Keratinocyte (primary cell): ENCODE results near the gene NR2C1. TPM values are rescaled to one million over a fixed set of nuclear protein-coding genes. Genes with fewer than 3 reads are reported as not detected.

Source experiments
- DNase-seq: peaks from one replicate; pipeline ENCODE4 v3.0.0-alpha.2; 2011; ENCODE audit warnings: low read depth, missing footprints, low spot score
- FAIRE-seq: peaks from 2 replicates; lab custom pipeline; 2011; peaks lifted over from hg19 to GRCh38; lab: Jason Lieb, UNC
- H2AFZ ChIP-seq: 2 replicates; pipeline ENCODE4 v1.6.0; 2012; ENCODE audit warnings: low read length, control low read depth, inconsistent platforms; ENCODE audit not compliant: control insufficient read depth
- H3K27ac ChIP-seq: 2 replicates; pipeline ENCODE4 v1.5.1; 2011; ENCODE audit warnings: low read length; ENCODE audit not compliant: control insufficient read depth, insufficient read depth
- H3K27me3 ChIP-seq: 3 replicates; pipeline ENCODE4 v1.6.0; 2011; ENCODE audit warnings: low read length; ENCODE audit not compliant: control insufficient read depth, insufficient read depth; ENCODE audit errors: extremely low read depth
- H3K36me3 ChIP-seq, 2 experiments: 2 replicates in 1 of 2; 3 replicates in 1 of 2; pipeline ENCODE4 v1.5.1; 2011; ENCODE audit warnings: low read length in 2 of 2, mild to moderate bottlenecking in 1 of 2; ENCODE audit not compliant: control insufficient read depth in 2 of 2, insufficient read depth in 2 of 2; ENCODE audit errors: extremely low read depth in 1 of 2
- H3K4me1 ChIP-seq: 3 replicates; pipeline ENCODE4 v1.5.1; 2011; ENCODE audit warnings: low read length; ENCODE audit not compliant: control insufficient read depth, insufficient read depth; ENCODE audit errors: extremely low read depth
- H3K4me2 ChIP-seq: 3 replicates; pipeline ENCODE4 v1.6.0; 2011; ENCODE audit warnings: low read depth, low read length; ENCODE audit not compliant: control insufficient read depth, insufficient read depth; ENCODE audit errors: extremely low read depth
- H3K4me3 ChIP-seq, 3 experiments: fragments of 200-600 bp in 1 of 3; sonication (generic) in 1 of 3; 2 replicates in 2 of 3; 3 replicates in 1 of 3; pipeline ENCODE4 v1.5.1; 2011 to 2016; ENCODE audit warnings: low read length in 3 of 3, mild to moderate bottlenecking in 3 of 3, control low read depth in 2 of 3, inconsistent platforms in 1 of 3, low read depth in 1 of 3, mixed read lengths in 1 of 3, mixed run types in 1 of 3, moderate library complexity in 1 of 3; ENCODE audit not compliant: control insufficient read depth in 2 of 3, insufficient read depth in 2 of 3; ENCODE audit errors: extremely low read depth in 1 of 3
- H3K79me2 ChIP-seq: 2 replicates; pipeline ENCODE4 v1.6.0; 2012; ENCODE audit warnings: low read length; ENCODE audit not compliant: control insufficient read depth, insufficient read depth
- H3K9ac ChIP-seq: 3 replicates; pipeline ENCODE4 v1.6.0; 2011; ENCODE audit warnings: low read length; ENCODE audit not compliant: control insufficient read depth, insufficient read depth; ENCODE audit errors: extremely low read depth
- H3K9me1 ChIP-seq: 3 replicates; pipeline ENCODE4 v1.6.0; 2011; ENCODE audit warnings: low read length; ENCODE audit not compliant: control insufficient read depth, insufficient read depth; ENCODE audit errors: extremely low read depth
- H3K9me3 ChIP-seq: 2 replicates; pipeline ENCODE4 v1.5.1; 2012; ENCODE audit warnings: low read depth, low read length; ENCODE audit not compliant: control insufficient read depth
- H4K20me1 ChIP-seq: 3 replicates; pipeline ENCODE4 v1.6.0; 2011; ENCODE audit warnings: low read length; ENCODE audit not compliant: control insufficient read depth, insufficient read depth; ENCODE audit errors: extremely low read depth
- CTCF ChIP-seq, 3 experiments: IDR thresholded peaks in 1 of 3; conservative IDR thresholded peaks in 1 of 3; optimal IDR thresholded peaks in 1 of 3; 2 replicates in 2 of 3; 3 replicates in 1 of 3; pipeline versions ENCODE3 to v1.5.1; 2011; ENCODE audit warnings: low read length in 3 of 3, mild to moderate bottlenecking in 3 of 3, moderate library complexity in 2 of 3, control low read depth in 1 of 3, inconsistent platforms in 1 of 3; ENCODE audit not compliant: insufficient read depth in 2 of 3; ENCODE audit errors: extremely low read depth in 1 of 3
- EZH2 ChIP-seq: IDR thresholded peaks from one replicate; pipeline ENCODE4 v1.6.1; 2012; ENCODE audit warnings: inconsistent platforms, mild to moderate bottlenecking, low read length, moderate library complexity
- dilution Hi-C: fragments of 300-500 bp; cut with MboI; formaldehyde crosslinking; loops from one replicate; pipeline ENCODE4 v1.7.0; 2020; ENCODE audit warnings: low sequenced_read_pairs; ENCODE audit not compliant: extremely low pct_ligation_motif_present
- polyA plus RNA-seq, 5 experiments: library from polyadenylated mRNA; depleted of rRNA in 3 of 5; stranded (reverse) in 3 of 5; stranded (forward) in 1 of 5; unstranded in 1 of 5; fragments of >200 nt; gene quantifications; 1 replicate in 1 of 5; 2 replicates in 3 of 5; 3 replicates in 1 of 5; pipeline versions ENCODE4 v1.2.1 to v1.2.3, GENCODE V29; 2011 to 2012; ENCODE audit warnings: missing spikeins in 2 of 5, low read depth in 1 of 5, low replicate concordance in 1 of 5

Gene NR2C1
- polyA plus RNA-seq, 1 donor (not counting 4 experiments of a cell fraction or from before 2014, with no cell fraction given), result 32.0 TPM

- FAIRE-seq (no peak), DNase-seq (no peak)
- Histone ChIP-seq H3K4me2 (peak overlapping the region; percentile 99), H3K36me3 (peaks cover 10 to 21% of the 10 kb centered on the region in 2 experiments), H3K9me1 (no peaks in the 10 kb centered on the region), H3K27me3 (no peaks in the 10 kb centered on the region), H3K27ac (peak overlapping the region; percentile 99), H3K79me2 (peaks cover 45% of the 10 kb centered on the region), H3K9ac (peak overlapping the region; percentile 93), H2AFZ (no peak overlapping the region), H3K4me3 (peak overlapping the region; percentile 54 to 94 (median 87)), H3K9me3 (no peaks in the 10 kb centered on the region), H4K20me1 (no peaks in the 10 kb centered on the region), H3K4me1 (peaks cover 51% of the 10 kb centered on the region)
- dilution Hi-C loops, result no loop called here
- TF ChIP-seq CTCF (optimal IDR thresholded peaks at IDR 0.05 in 1 of 3, IDR thresholded peaks at IDR 0.05 in 1 of 3, conservative IDR thresholded peaks at IDR 0.05 in 1 of 3; ENCODE audit: extremely low read depth in 1 of 3, insufficient read depth in 2 of 3, low read length in 3 of 3) (no peak), EZH2 (no peak)
Measured at GRCh38 chr12:95115641-95116040, 42.2 kb upstream of the NR2C1 start.

GRCh38 chr12:95114766-95115405 lies 41.5 kb upstream of the NR2C1 start:
- H3K79me2 ChIP-seq, result peaks cover 48% of the 10 kb centered on the region
- peak; percentile 59 for DNase-seq

More at GRCh38 chr12:95114766-95115405, 41.5 kb upstream of the NR2C1 start:
- Histone ChIP-seq H3K4me3 (peak overlapping the region; percentile 54 to 94 (median 87)), H3K36me3 (peaks cover 11 to 24% of the 10 kb centered on the region in 2 experiments), H3K4me2 (peak overlapping the region; percentile 99), H3K4me1 (peaks cover 50% of the 10 kb centered on the region), H3K27me3 (no peaks in the 10 kb centered on the region), H3K9me1 (no peaks in the 10 kb centered on the region), H3K9ac (peak overlapping the region; percentile 93), H4K20me1 (no peaks in the 10 kb centered on the region), H2AFZ (no peak overlapping the region), H3K27ac (peak overlapping the region; percentile 99), H3K9me3 (no peaks in the 10 kb centered on the region)
- dilution Hi-C loops, result no loop called here
- TF ChIP-seq EZH2, result no peak
- TF ChIP-seq CTCF (optimal IDR thresholded peaks at IDR 0.05 in 1 of 3, IDR thresholded peaks at IDR 0.05 in 1 of 3, conservative IDR thresholded peaks at IDR 0.05 in 1 of 3; ENCODE audit: extremely low read depth in 1 of 3, insufficient read depth in 2 of 3, low read length in 3 of 3), result no peak
- no peak for FAIRE-seq
